GM19035 (cell line): ENCODE results near the gene KLHL33.

Source experiments
- ATAC-seq: cut with Tn5 transposase; IDR thresholded peaks from one replicate; pipeline ENCODE4 v1.9.1; 2021; ENCODE audit not compliant: unreplicated experiment

Gene KLHL33

GRCh38 chr14:20435582-20436362 is at the start of gene KLHL33:
Gene KLHL33 (minus strand): TSS chr14:20436166. CDS start chr14:20435811, 355 bp downstream.
- no peak for ATAC-seq

GRCh38 chr14:20482382-20482781 is 46.4 kb upstream of the KLHL33 start:
- no peak for ATAC-seq

GRCh38 chr14:20478894-20479293 is 42.9 kb upstream of the KLHL33 start:
- no peak for ATAC-seq

GRCh38 chr14:20477211-20477876 is 41.4 kb upstream of the KLHL33 start:
- ATAC-seq: no peak

GRCh38 chr14:20476776-20477175 is 40.8 kb upstream of the KLHL33 start:
- no peak for ATAC-seq

- no peak for ATAC-seq
Observed at GRCh38 chr14:20472536-20473169, 36.7 kb upstream of the KLHL33 start.

GRCh38 chr14:20470603-20470901 is 34.6 kb upstream of the KLHL33 start:
- no peak for ATAC-seq

- peak; percentile 22 for ATAC-seq
Observed at GRCh38 chr14:20469890-20470602, 34.1 kb upstream of the KLHL33 start.

- ATAC-seq: peak; percentile 95
Observed at GRCh38 chr14:20469242-20469889, 33.4 kb upstream of the KLHL33 start, which contains the start of gene PNP. Gene PNP (plus strand): TSS chr14:20469406. CDS start chr14:20469525, 119 bp downstream.

GRCh38 chr14:20468764-20469241 is 32.8 kb upstream of the KLHL33 start:
- peak; percentile 3 for ATAC-seq

- peak; percentile 93 for ATAC-seq
Observed at GRCh38 chr14:20461225-20462141, 25.5 kb upstream of the KLHL33 start, which contains the start of gene PIP4P1. Gene PIP4P1 (minus strand): TSS chr14:20461434. CDS start chr14:20461325, 109 bp downstream.

- peak; percentile 10 for ATAC-seq
Observed at GRCh38 chr14:20460458-20461224, 24.7 kb upstream of the KLHL33 start.

- ATAC-seq: no peak
Observed at GRCh38 chr14:20458031-20458789, 22.2 kb upstream of the KLHL33 start.

- ATAC-seq: no peak
Observed at GRCh38 chr14:20456971-20457370, 21.0 kb upstream of the KLHL33 start.

GRCh38 chr14:20455355-20456300 is 19.7 kb upstream of the KLHL33 start:
- ATAC-seq: peak; percentile 52

- ATAC-seq: peak; percentile 81
Observed at GRCh38 chr14:20454516-20455354, 18.8 kb upstream of the KLHL33 start, which contains the start of the genes APEX1 and OSGEP. Gene APEX1 (plus strand): TSS chr14:20455226. CDS start chr14:20455646, 420 bp downstream. Gene OSGEP (minus strand): TSS chr14:20454812. CDS start chr14:20454683, 129 bp downstream.
